H9 (cell line): Measurements from ENCODE around the gene FLRT2. TPM values are rescaled to one million over a fixed set of nuclear protein-coding genes. Genes with fewer than 3 reads are reported as not detected.

Experiments used
- DNase-seq: peaks from one replicate; pipeline ENCODE4 v3.0.0-alpha.2; 2017
- H2AFZ ChIP-seq: one replicate; pipeline ENCODE4 v1.6.1; 2013; ENCODE audit warnings: mild to moderate bottlenecking, low read length, control low read depth, moderate library complexity
- H2AK5ac ChIP-seq: 2 replicates; pipeline ENCODE4 v1.6.1; 2013; ENCODE audit warnings: low read length, control low read depth, mixed read lengths; ENCODE audit not compliant: insufficient read length
- H2BK120ac ChIP-seq: one replicate; pipeline ENCODE4 v1.6.1; 2013; ENCODE audit warnings: low read depth, mild to moderate bottlenecking, low read length, control low read depth, inconsistent platforms; ENCODE audit not compliant: poor library complexity, severe bottlenecking
- H2BK12ac ChIP-seq: 2 replicates; pipeline ENCODE4 v1.6.1; 2013; ENCODE audit warnings: low read length, control low read depth, mixed read lengths, low read depth; ENCODE audit not compliant: insufficient read length
- H2BK15ac ChIP-seq: 2 replicates; pipeline ENCODE4 v1.6.1; 2013; ENCODE audit warnings: low read depth, low read length, control low read depth
- H2BK20ac ChIP-seq: one replicate; pipeline ENCODE4 v1.6.1; 2013; ENCODE audit warnings: low read depth, mild to moderate bottlenecking, low read length, control low read depth, inconsistent platforms; ENCODE audit not compliant: poor library complexity, severe bottlenecking
- H2BK5ac ChIP-seq: 2 replicates; pipeline ENCODE4 v1.6.1; 2013; ENCODE audit warnings: low read length, control low read depth, mixed read lengths; ENCODE audit not compliant: insufficient read length
- H3K14ac ChIP-seq: 2 replicates; pipeline ENCODE4 v1.6.1; 2013; ENCODE audit warnings: low read length, control low read depth; ENCODE audit not compliant: insufficient read depth
- H3K18ac ChIP-seq: 2 replicates; pipeline ENCODE4 v1.6.1; 2013; ENCODE audit warnings: low read depth, mild to moderate bottlenecking, mixed read lengths, low read length, control low read depth; ENCODE audit not compliant: insufficient read length
- H3K23ac ChIP-seq: 2 replicates; pipeline ENCODE4 v1.6.1; 2013; ENCODE audit warnings: low read length, control low read depth, mixed read lengths, low read depth; ENCODE audit not compliant: insufficient read length
- H3K23me2 ChIP-seq: 2 replicates; pipeline ENCODE4 v1.6.1; 2013; ENCODE audit warnings: low read depth, mild to moderate bottlenecking, mixed read lengths, low read length, control low read depth; ENCODE audit not compliant: insufficient read length, poor library complexity, severe bottlenecking
- H3K27ac ChIP-seq: 2 replicates; pipeline ENCODE4 v1.5.1; 2013; ENCODE audit warnings: low read length, control low read depth, mixed read lengths, low read depth; ENCODE audit not compliant: insufficient read length
- H3K27me3 ChIP-seq: 2 replicates; pipeline ENCODE4 v1.6.1; 2013; ENCODE audit warnings: low read length, control low read depth, inconsistent platforms; ENCODE audit not compliant: insufficient read depth
- H3K4ac ChIP-seq: 2 replicates; pipeline ENCODE4 v1.6.1; 2013; ENCODE audit warnings: low read depth, mild to moderate bottlenecking, control low read depth, inconsistent platforms, low read length, moderate library complexity
- H3K4me1 ChIP-seq: 2 replicates; pipeline ENCODE4 v1.6.1; 2013; ENCODE audit warnings: low read length, control low read depth, inconsistent platforms; ENCODE audit not compliant: insufficient read depth
- H3K4me2 ChIP-seq: 2 replicates; pipeline ENCODE4 v1.6.1; 2013; ENCODE audit warnings: low read length, control low read depth, mixed read lengths; ENCODE audit not compliant: insufficient read length, insufficient read depth
- H3K56ac ChIP-seq: 2 replicates; pipeline ENCODE4 v1.6.1; 2013; ENCODE audit warnings: low read depth, mild to moderate bottlenecking, mixed read lengths, low read length, control low read depth; ENCODE audit not compliant: insufficient read length
- H3K79me1 ChIP-seq: 2 replicates; pipeline ENCODE4 v1.6.1; 2013; ENCODE audit warnings: low read depth, mild to moderate bottlenecking, moderate library complexity, low read length, control low read depth, inconsistent platforms; ENCODE audit not compliant: insufficient read depth, poor library complexity, severe bottlenecking
- H3K79me2 ChIP-seq: 2 replicates; pipeline ENCODE4 v1.6.1; 2013; ENCODE audit warnings: low read length, control low read depth, inconsistent platforms; ENCODE audit not compliant: insufficient read depth
- H3K9ac ChIP-seq: 2 replicates; pipeline ENCODE4 v1.6.1; 2013; ENCODE audit warnings: low read length, control low read depth, mixed read lengths; ENCODE audit not compliant: insufficient read length; ENCODE audit errors: extremely low read depth
- H3K9me3 ChIP-seq: one replicate; pipeline ENCODE4 v1.6.1; 2013; ENCODE audit warnings: low read depth, low read length, inconsistent platforms; ENCODE audit not compliant: control insufficient read depth
- H3T11ph ChIP-seq: one replicate; pipeline ENCODE4 v1.6.1; 2013; ENCODE audit warnings: mild to moderate bottlenecking, low read length, control low read depth, inconsistent platforms
- H4K20me1 ChIP-seq: one replicate; pipeline ENCODE4 v1.6.1; 2013; ENCODE audit not compliant: control insufficient read depth, insufficient read length, insufficient read depth
- H4K5ac ChIP-seq: 2 replicates; pipeline ENCODE4 v1.6.1; 2013; ENCODE audit warnings: low read depth, mild to moderate bottlenecking, mixed read lengths, low read length, control low read depth; ENCODE audit not compliant: insufficient read length
- H4K8ac ChIP-seq: replicated peaks from 2 replicates; pipeline ENCODE4 v1.6.1; 2013; ENCODE audit warnings: low read length, control low read depth, mixed read lengths, low read depth; ENCODE audit not compliant: insufficient read length
- H4K91ac ChIP-seq: 2 replicates; pipeline ENCODE4 v1.6.1; 2013; ENCODE audit warnings: low read depth, mild to moderate bottlenecking, moderate library complexity, mixed read lengths, low read length, control low read depth; ENCODE audit not compliant: insufficient read length
- H3K27ac Mint-ChIP-seq, 3 experiments: 2 replicates in 2 of 3; 3 replicates in 1 of 3; pipeline ENCODE4 v1.8.0; 2020 to 2021; ENCODE audit warnings: mixed read lengths in 3 of 3, mild to moderate bottlenecking in 1 of 3, moderate library complexity in 1 of 3
- H3K27me3 Mint-ChIP-seq: 2 replicates; pipeline ENCODE4 v1.8.0; 2021; ENCODE audit warnings: low read depth, mild to moderate bottlenecking, moderate library complexity, mixed read lengths
- H3K36me3 Mint-ChIP-seq, 3 experiments: 2 replicates in 2 of 3; 3 replicates in 1 of 3; pipeline ENCODE4 v1.8.0; 2020 to 2021; ENCODE audit warnings: low read depth in 3 of 3, mixed read lengths in 3 of 3; ENCODE audit not compliant: insufficient read depth in 1 of 3
- H3K4me1 Mint-ChIP-seq, 2 experiments: 2 replicates each; pipeline ENCODE4 v1.8.0; 2020; ENCODE audit warnings: mixed read lengths in 2 of 2
- H3K4me3 Mint-ChIP-seq, 2 experiments: 2 replicates in 1 of 2; 3 replicates in 1 of 2; pipeline ENCODE4 v1.8.0; 2020 to 2021; ENCODE audit warnings: mild to moderate bottlenecking in 2 of 2, mixed read lengths in 2 of 2, moderate library complexity in 1 of 2
- H3K9me3 Mint-ChIP-seq, 2 experiments: 2 replicates in 1 of 2; 3 replicates in 1 of 2; pipeline ENCODE4 v1.8.0; 2020; ENCODE audit warnings: mild to moderate bottlenecking in 2 of 2, mixed read lengths in 2 of 2, moderate library complexity in 1 of 2
- WGBS: extraction: QIAGEN DNeasy Blood & Tissue Kit; methylation state at CpG from one replicate; pipeline ENCODE4 v1.1.7; 2013; ENCODE audit warnings: missing lambda C conversion rate, low lambda C conversion rate, mixed read lengths; ENCODE audit not compliant: insufficient read length; ENCODE audit errors: extremely low coverage; 5-methylcytosine and 5-hydroxymethylcytosine counted together
- total RNA-seq: library from RNA; stranded (reverse); gene quantifications from 2 replicates; pipeline ENCODE4 v1.2.1, GENCODE V29; 2021
- TF ChIP-seq, protein P1 (sequence below): fragments of 200-600 bp; sonication (generic); conservative IDR thresholded peaks from 3 replicates; pipeline ENCODE4 v1.8.0; 2021; ENCODE audit warnings: antibody characterized with exemption, mild to moderate bottlenecking

The FLRT2 gene
- total RNA-seq, 1 experiment from 2014 or later = 3.3 TPM

DNA sequence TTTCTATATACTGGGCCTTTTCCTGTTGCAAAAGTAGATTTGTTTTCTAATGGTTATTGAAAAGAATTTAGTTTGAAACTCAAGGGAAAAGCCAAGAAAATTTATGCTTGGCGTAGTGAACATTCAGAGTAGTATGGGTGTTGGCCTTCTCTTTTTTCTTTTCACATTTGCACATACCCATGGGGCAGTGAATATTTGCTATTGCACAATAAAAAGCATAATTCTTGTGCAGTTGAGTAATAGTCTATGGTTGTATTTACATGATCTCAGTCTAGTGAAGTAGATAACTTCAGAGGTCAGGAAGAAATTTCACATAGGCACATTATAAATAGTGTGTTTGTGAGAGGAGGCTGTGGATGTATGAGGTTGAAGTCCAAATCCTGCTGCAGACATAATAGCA lies 158.1 kb downstream of the FLRT2 start:
- TF ChIP-seq, protein P1, sequence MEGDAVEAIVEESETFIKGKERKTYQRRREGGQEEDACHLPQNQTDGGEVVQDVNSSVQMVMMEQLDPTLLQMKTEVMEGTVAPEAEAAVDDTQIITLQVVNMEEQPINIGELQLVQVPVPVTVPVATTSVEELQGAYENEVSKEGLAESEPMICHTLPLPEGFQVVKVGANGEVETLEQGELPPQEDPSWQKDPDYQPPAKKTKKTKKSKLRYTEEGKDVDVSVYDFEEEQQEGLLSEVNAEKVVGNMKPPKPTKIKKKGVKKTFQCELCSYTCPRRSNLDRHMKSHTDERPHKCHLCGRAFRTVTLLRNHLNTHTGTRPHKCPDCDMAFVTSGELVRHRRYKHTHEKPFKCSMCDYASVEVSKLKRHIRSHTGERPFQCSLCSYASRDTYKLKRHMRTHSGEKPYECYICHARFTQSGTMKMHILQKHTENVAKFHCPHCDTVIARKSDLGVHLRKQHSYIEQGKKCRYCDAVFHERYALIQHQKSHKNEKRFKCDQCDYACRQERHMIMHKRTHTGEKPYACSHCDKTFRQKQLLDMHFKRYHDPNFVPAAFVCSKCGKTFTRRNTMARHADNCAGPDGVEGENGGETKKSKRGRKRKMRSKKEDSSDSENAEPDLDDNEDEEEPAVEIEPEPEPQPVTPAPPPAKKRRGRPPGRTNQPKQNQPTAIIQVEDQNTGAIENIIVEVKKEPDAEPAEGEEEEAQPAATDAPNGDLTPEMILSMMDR = no peak
- no peaks in the 10 kb centered on the region for H3K4me1 ChIP-seq
- no CpG with 5 or more reads among the region's 1 CpG for WGBS
- no peak overlapping the region for H3K14ac ChIP-seq
- Mint-ChIP-seq H3K9me3 (no peaks in the 10 kb centered on the region), H3K27ac (no peak overlapping the region), H3K36me3 (no peaks in the 10 kb centered on the region), H3K27me3 (no peaks in the 10 kb centered on the region), H3K4me3 (no peak overlapping the region), H3K4me1 (no peaks in the 10 kb centered on the region)
- H3K27me3 ChIP-seq = no peaks in the 10 kb centered on the region
- H3K9ac ChIP-seq = no peak overlapping the region
- no peak overlapping the region for H2BK15ac ChIP-seq
- H2AFZ ChIP-seq = no peak overlapping the region
- no peak overlapping the region for H2BK20ac ChIP-seq
- no peaks in the 10 kb centered on the region for H3K23me2 ChIP-seq
- H3K27ac ChIP-seq = no peak overlapping the region
- no peak overlapping the region for H4K5ac ChIP-seq
- H3K18ac ChIP-seq = no peak overlapping the region
- H3K79me2 ChIP-seq = no peaks in the 10 kb centered on the region
- no peak overlapping the region for H2BK120ac ChIP-seq
- DNase-seq = no peak
- H3K4ac ChIP-seq = no peak overlapping the region
- H2AK5ac ChIP-seq = no peak overlapping the region
- H3T11ph ChIP-seq = no peak overlapping the region
- H3K23ac ChIP-seq = no peak overlapping the region
- no peaks in the 10 kb centered on the region for H3K79me1 ChIP-seq
- no peaks in the 10 kb centered on the region for H4K20me1 ChIP-seq
- H2BK12ac ChIP-seq = no peak overlapping the region
- H4K8ac ChIP-seq = no peak overlapping the region
- no peak overlapping the region for H2BK5ac ChIP-seq
- no peaks in the 10 kb centered on the region for H3K9me3 ChIP-seq
- H3K56ac ChIP-seq = no peak overlapping the region
- no peak overlapping the region for H4K91ac ChIP-seq
- no peak overlapping the region for H3K4me2 ChIP-seq
